Neural cell (in vitro differentiated cells): Measurements from ENCODE around the gene DNAJC11. TPM values are rescaled to one million over a fixed set of nuclear protein-coding genes. Genes with fewer than 3 reads are reported as not detected.

Source experiments
- H2AFZ ChIP-seq: fragments of 200-600, 300-800 bp; sonication (generic), shearing (Covaris generic); 2 replicates; pipeline ENCODE4 v1.6.0; 2014; ENCODE audit warnings: low read depth, mild to moderate bottlenecking, antibody characterized with exemption, low read length, moderate library complexity
- H3F3A ChIP-seq: fragments of 200-600 bp; shearing (Covaris generic); 2 replicates; pipeline ENCODE4 v1.6.1; 2016; ENCODE audit warnings: mild to moderate bottlenecking, moderate library complexity, mixed read lengths, antibody characterized with exemption, low read length; ENCODE audit not compliant: insufficient read depth, poor library complexity, severe bottlenecking
- H3K27ac ChIP-seq: fragments of 200-600, 300-800 bp; sonication (generic), shearing (Covaris generic); 2 replicates; pipeline ENCODE4 v1.5.1; 2014; ENCODE audit warnings: mild to moderate bottlenecking, low read length, moderate library complexity
- H3K27me3 ChIP-seq: fragments of 300-800, 200-600 bp; sonication (generic), shearing (Covaris generic); 2 replicates; pipeline ENCODE4 v1.6.0; 2014; ENCODE audit warnings: mild to moderate bottlenecking, low read depth, low read length, moderate library complexity; ENCODE audit not compliant: insufficient read depth
- H3K36me3 ChIP-seq: fragments of 300-800, 200-600 bp; sonication (generic), shearing (Covaris generic); 2 replicates; pipeline ENCODE4 v1.5.1; 2014; ENCODE audit warnings: mild to moderate bottlenecking, antibody characterized with exemption, low read length, moderate library complexity; ENCODE audit not compliant: insufficient read depth
- H3K4me2 ChIP-seq: fragments of 300-800, 200-600 bp; sonication (generic), shearing (Covaris generic); 2 replicates; pipeline ENCODE4 v1.6.0; 2014; ENCODE audit warnings: mild to moderate bottlenecking, low read length
- H3K4me3 ChIP-seq: fragments of 300-800, 200-600 bp; sonication (generic), shearing (Covaris generic); 2 replicates; pipeline ENCODE4 v1.5.1; 2014; ENCODE audit warnings: mild to moderate bottlenecking, low read length, moderate library complexity
- H3K79me2 ChIP-seq: fragments of 200-600 bp; shearing (Covaris generic); replicated peaks from 2 replicates; pipeline ENCODE4 v1.6.0; 2014; ENCODE audit warnings: mild to moderate bottlenecking, low read length, moderate library complexity; ENCODE audit not compliant: insufficient read depth
- H3K9ac ChIP-seq: fragments of 300-800, 200-600 bp; sonication (generic), shearing (Covaris generic); 2 replicates; pipeline ENCODE4 v1.6.1; 2016; ENCODE audit warnings: mild to moderate bottlenecking, low read length, mixed read lengths
- H3K9me2 ChIP-seq: fragments of 200-600 bp; shearing (Covaris generic); 2 replicates; pipeline ENCODE4 v1.6.1; 2016; ENCODE audit warnings: mild to moderate bottlenecking, low read length, mixed read lengths; ENCODE audit not compliant: insufficient read depth
- H3K9me3 ChIP-seq: fragments of 200-600, 300-800 bp; sonication (generic), shearing (Covaris generic); 2 replicates; pipeline ENCODE4 v1.6.1; 2016; ENCODE audit warnings: mild to moderate bottlenecking, mixed run types, low read length, moderate library complexity, mixed read lengths
- H4K20me1 ChIP-seq: fragments of 200-600 bp; shearing (Covaris generic); 2 replicates; pipeline ENCODE4 v1.6.1; 2016; ENCODE audit warnings: mild to moderate bottlenecking, mixed run types; ENCODE audit not compliant: insufficient read depth
- EP300 ChIP-seq: fragments of 450-650 bp; conservative IDR thresholded peaks from 2 replicates; pipeline ENCODE4 v1.6.1; 2014; ENCODE audit warnings: antibody characterized with exemption, mild to moderate bottlenecking, moderate library complexity; ENCODE audit not compliant: poor library complexity, severe bottlenecking
- EZH2 ChIP-seq: fragments of 200-600, 300-800 bp; shearing (Covaris generic), sonication (generic); IDR thresholded peaks from 2 replicates; pipeline ENCODE4 v1.6.1; 2014; ENCODE audit warnings: antibody characterized with exemption, low read length, borderline replicate concordance, mild to moderate bottlenecking; ENCODE audit not compliant: insufficient read depth, poor library complexity, severe bottlenecking
- MXI1 ChIP-seq: fragments of 450-650 bp; conservative IDR thresholded peaks from 2 replicates; pipeline ENCODE4 v1.6.1; 2014; ENCODE audit warnings: antibody characterized with exemption, mild to moderate bottlenecking; ENCODE audit not compliant: poor library complexity, severe bottlenecking
- POLR2AphosphoS5 ChIP-seq: IDR thresholded peaks from 2 replicates; pipeline ENCODE4 v1.6.1; 2012
- RAD21 ChIP-seq: fragments of 450-650 bp; conservative IDR thresholded peaks from 2 replicates; pipeline ENCODE4 v1.6.1; 2014; ENCODE audit warnings: antibody characterized with exemption, mild to moderate bottlenecking, moderate library complexity
- SMC3 ChIP-seq: fragments of 450-650 bp; conservative IDR thresholded peaks from 2 replicates; pipeline ENCODE4 v1.6.1; 2014; ENCODE audit warnings: antibody characterized with exemption, mild to moderate bottlenecking, moderate library complexity; ENCODE audit not compliant: poor library complexity
- TAF1 ChIP-seq: IDR thresholded peaks from 2 replicates; pipeline ENCODE4 v1.6.1; 2012; ENCODE audit warnings: low read depth
- polyA plus RNA-seq: library from polyadenylated mRNA; depleted of rRNA; stranded (reverse); fragments of >200 nt; gene quantifications from 2 replicates; pipeline ENCODE4 v1.2.3, GENCODE V29; 2014
- TF ChIP-seq, protein P1 (sequence below): IDR thresholded peaks from 2 replicates; pipeline ENCODE4 v1.6.1; 2012; ENCODE audit warnings: borderline replicate concordance
- TF ChIP-seq, protein P2 (sequence below): fragments of 450-650 bp; IDR thresholded peaks from 2 replicates; pipeline ENCODE4 v1.5.1; 2014; ENCODE audit warnings: antibody characterized with exemption, mild to moderate bottlenecking, moderate library complexity; ENCODE audit not compliant: poor library complexity, severe bottlenecking

Gene DNAJC11
- polyA plus RNA-seq, 1 donor from 2014 or later, result 28.6 TPM

DNA sequence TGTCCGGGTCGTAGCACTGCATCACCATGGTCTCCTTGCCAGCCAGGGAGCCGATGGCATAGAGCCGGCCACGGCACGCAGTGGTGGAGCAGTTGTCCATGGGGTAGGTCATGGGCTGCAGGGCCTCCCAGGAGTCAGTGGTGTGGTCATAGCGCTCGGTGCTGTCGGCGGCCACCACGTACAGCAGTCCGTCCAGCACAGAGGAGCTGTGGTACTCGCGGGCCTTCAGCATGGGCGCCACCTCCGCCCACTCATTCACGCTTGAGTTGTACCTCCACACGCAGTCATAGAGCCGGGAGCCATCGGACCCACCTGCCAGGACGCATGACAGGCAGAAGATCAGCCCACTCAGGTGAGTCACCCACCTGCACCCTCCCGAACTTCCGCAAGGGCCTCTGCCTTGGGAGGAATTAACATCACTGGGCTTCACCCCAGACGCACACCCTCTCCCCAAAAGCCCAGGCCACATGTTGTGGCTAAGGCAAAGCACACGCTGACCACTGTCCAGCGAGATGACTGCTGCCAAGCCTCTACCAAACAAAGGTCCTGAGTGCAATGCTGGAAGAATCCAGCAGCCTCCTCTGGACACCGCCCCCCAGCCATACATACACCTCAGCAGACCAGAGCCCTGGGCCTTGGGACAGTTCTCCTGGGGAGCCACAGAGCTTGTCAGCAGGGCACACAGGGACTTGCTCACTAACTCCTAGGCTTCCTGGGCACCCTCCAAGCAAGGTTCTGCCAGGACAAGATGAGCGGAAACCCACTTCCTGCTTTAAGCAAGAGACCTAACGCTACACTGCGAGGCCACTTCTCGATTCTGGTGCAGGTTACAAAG, 102.3 kb downstream of the DNAJC11 start:
- H3K36me3 ChIP-seq, result no peaks in the 10 kb centered on the region
- H2AFZ ChIP-seq, result no peak overlapping the region
- no peak overlapping the region for H3K27ac ChIP-seq
- H3F3A ChIP-seq, result no peaks in the 10 kb centered on the region
- H3K4me3 ChIP-seq, result no peak overlapping the region
- H3K9me2 ChIP-seq, result no peaks in the 10 kb centered on the region
- peaks cover 21% of the 10 kb centered on the region for H3K27me3 ChIP-seq
- H3K9ac ChIP-seq, result peak overlapping the region; percentile 26
- H3K79me2 ChIP-seq, result no peaks in the 10 kb centered on the region
- TF ChIP-seq, protein P1, sequence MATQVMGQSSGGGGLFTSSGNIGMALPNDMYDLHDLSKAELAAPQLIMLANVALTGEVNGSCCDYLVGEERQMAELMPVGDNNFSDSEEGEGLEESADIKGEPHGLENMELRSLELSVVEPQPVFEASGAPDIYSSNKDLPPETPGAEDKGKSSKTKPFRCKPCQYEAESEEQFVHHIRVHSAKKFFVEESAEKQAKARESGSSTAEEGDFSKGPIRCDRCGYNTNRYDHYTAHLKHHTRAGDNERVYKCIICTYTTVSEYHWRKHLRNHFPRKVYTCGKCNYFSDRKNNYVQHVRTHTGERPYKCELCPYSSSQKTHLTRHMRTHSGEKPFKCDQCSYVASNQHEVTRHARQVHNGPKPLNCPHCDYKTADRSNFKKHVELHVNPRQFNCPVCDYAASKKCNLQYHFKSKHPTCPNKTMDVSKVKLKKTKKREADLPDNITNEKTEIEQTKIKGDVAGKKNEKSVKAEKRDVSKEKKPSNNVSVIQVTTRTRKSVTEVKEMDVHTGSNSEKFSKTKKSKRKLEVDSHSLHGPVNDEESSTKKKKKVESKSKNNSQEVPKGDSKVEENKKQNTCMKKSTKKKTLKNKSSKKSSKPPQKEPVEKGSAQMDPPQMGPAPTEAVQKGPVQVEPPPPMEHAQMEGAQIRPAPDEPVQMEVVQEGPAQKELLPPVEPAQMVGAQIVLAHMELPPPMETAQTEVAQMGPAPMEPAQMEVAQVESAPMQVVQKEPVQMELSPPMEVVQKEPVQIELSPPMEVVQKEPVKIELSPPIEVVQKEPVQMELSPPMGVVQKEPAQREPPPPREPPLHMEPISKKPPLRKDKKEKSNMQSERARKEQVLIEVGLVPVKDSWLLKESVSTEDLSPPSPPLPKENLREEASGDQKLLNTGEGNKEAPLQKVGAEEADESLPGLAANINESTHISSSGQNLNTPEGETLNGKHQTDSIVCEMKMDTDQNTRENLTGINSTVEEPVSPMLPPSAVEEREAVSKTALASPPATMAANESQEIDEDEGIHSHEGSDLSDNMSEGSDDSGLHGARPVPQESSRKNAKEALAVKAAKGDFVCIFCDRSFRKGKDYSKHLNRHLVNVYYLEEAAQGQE, result no peak
- TF ChIP-seq SMC3, result no peak
- TF ChIP-seq, protein P2, sequence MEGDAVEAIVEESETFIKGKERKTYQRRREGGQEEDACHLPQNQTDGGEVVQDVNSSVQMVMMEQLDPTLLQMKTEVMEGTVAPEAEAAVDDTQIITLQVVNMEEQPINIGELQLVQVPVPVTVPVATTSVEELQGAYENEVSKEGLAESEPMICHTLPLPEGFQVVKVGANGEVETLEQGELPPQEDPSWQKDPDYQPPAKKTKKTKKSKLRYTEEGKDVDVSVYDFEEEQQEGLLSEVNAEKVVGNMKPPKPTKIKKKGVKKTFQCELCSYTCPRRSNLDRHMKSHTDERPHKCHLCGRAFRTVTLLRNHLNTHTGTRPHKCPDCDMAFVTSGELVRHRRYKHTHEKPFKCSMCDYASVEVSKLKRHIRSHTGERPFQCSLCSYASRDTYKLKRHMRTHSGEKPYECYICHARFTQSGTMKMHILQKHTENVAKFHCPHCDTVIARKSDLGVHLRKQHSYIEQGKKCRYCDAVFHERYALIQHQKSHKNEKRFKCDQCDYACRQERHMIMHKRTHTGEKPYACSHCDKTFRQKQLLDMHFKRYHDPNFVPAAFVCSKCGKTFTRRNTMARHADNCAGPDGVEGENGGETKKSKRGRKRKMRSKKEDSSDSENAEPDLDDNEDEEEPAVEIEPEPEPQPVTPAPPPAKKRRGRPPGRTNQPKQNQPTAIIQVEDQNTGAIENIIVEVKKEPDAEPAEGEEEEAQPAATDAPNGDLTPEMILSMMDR, result no peak
- no peak for TF ChIP-seq TAF1
- no peak for TF ChIP-seq RAD21
- TF ChIP-seq MXI1, result no peak
- no peak for TF ChIP-seq EZH2
- no peak for TF ChIP-seq EP300
- TF ChIP-seq POLR2AphosphoS5, result no peak
- H4K20me1 ChIP-seq, result no peaks in the 10 kb centered on the region
- no peak overlapping the region for H3K4me2 ChIP-seq
- H3K9me3 ChIP-seq, result no peaks in the 10 kb centered on the region

DNA sequence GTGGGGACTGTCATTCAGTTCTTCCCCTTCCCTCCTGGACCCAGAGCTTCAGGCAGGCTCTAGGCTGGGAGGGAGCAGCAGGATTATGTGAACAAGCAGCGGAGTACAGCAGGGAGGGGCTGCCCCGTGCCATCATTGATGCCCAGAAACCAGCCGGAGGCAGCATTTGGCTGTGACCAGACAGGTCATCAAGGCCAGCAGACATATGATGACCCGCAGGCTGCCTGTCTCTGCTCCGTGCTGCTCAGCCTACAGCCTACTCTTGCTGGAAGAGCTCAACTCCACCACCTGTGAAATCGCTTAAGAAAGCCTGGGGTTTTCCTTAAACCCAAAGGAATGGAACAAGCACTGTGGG, 103.9 kb downstream of the DNAJC11 start:
- Histone ChIP-seq H3K4me2 (no peak overlapping the region), H3K9ac (no peak overlapping the region), H3K9me3 (no peaks in the 10 kb centered on the region), H3K9me2 (no peaks in the 10 kb centered on the region), H2AFZ (no peak overlapping the region), H3K36me3 (no peaks in the 10 kb centered on the region), H3F3A (no peaks in the 10 kb centered on the region), H3K79me2 (no peaks in the 10 kb centered on the region), H4K20me1 (no peaks in the 10 kb centered on the region), H3K27me3 (peaks cover 14% of the 10 kb centered on the region), H3K4me3 (no peak overlapping the region), H3K27ac (no peak overlapping the region)
- TF ChIP-seq SMC3 (no peak), TAF1 (no peak), EZH2 (no peak), MXI1 (no peak), EP300 (no peak), RAD21 (no peak), POLR2AphosphoS5 (no peak)
- TF ChIP-seq, protein P2, result no peak
- TF ChIP-seq, protein P1, result no peak
